K562 (cell line): ENCODE measurements around the gene WBP1. TPM values are rescaled to one million over a fixed set of nuclear protein-coding genes. Genes with fewer than 3 reads are reported as not detected.

ENCODE experiments used
- CBX3 ChIP-seq, 2 experiments: IDR thresholded peaks; 1 replicate in 1 of 2; 2 replicates in 1 of 2; pipeline ENCODE4 v1.6.1; 2012; ENCODE audit warnings: inconsistent platforms in 2 of 2, low read length in 2 of 2, borderline replicate concordance in 1 of 2, control low read depth in 1 of 2
- DDX20 ChIP-seq: fragments of 450-650 bp; IDR thresholded peaks from 2 replicates; pipeline ENCODE4 v1.6.1; 2016; ENCODE audit warnings: missing genetic modification characterization, low read depth, mild to moderate bottlenecking, missing compliant biosample characterization, moderate library complexity
- ETV5 ChIP-seq: sonication (generic); formaldehyde crosslinking; IDR thresholded peaks from 2 replicates; pipeline ENCODE4 v1.4.0; 2020; ENCODE audit warnings: low read depth, mild to moderate bottlenecking, missing genetic modification reagents
- HDAC1 ChIP-seq, 2 experiments: fragments of 450-650 bp; IDR thresholded peaks; 2 replicates each; pipeline ENCODE4 v1.6.1; 2016 to 2017; ENCODE audit warnings: inconsistent platforms in 1 of 2, mild to moderate bottlenecking in 1 of 2, moderate library complexity in 1 of 2
- HIVEP1 ChIP-seq: fragments of 250-450 bp; sonication (Bioruptor Pico); IDR thresholded peaks from 2 replicates; pipeline ENCODE4 v1.4.0; 2020; ENCODE audit warnings: mild to moderate bottlenecking
- ID3 ChIP-seq, 2 experiments: fragments of 250-450 bp in 1 of 2; fragments of 450-650 bp in 1 of 2; sonication (Bioruptor Pico) in 1 of 2; IDR thresholded peaks; 2 replicates each; pipeline versions ENCODE4 v1.6.1 to v1.8.0; 2016 to 2021; ENCODE audit warnings: mild to moderate bottlenecking in 2 of 2, moderate library complexity in 2 of 2, missing compliant biosample characterization in 1 of 2, missing genetic modification characterization in 1 of 2
- ILF3 ChIP-seq: fragments of 450-650 bp; IDR thresholded peaks from 2 replicates; pipeline ENCODE4 v1.6.1; 2018; ENCODE audit warnings: antibody characterized with exemption, mild to moderate bottlenecking, moderate library complexity, borderline replicate concordance
- ILK ChIP-seq: fragments of 450-650 bp; IDR thresholded peaks from 2 replicates; pipeline ENCODE4 v1.6.1; 2016; ENCODE audit warnings: missing genetic modification characterization, low read depth, mild to moderate bottlenecking, missing compliant biosample characterization, moderate library complexity, borderline replicate concordance
- L3MBTL2 ChIP-seq: fragments of 450-650 bp; IDR thresholded peaks from 2 replicates; pipeline ENCODE4 v1.6.1; 2016; ENCODE audit warnings: mild to moderate bottlenecking, moderate library complexity
- MTA3 ChIP-seq: fragments of 450-650 bp; formaldehyde crosslinking; IDR thresholded peaks from 2 replicates; pipeline ENCODE4 v1.6.1; 2017; ENCODE audit warnings: mild to moderate bottlenecking, borderline replicate concordance
- MYBL2 ChIP-seq, 2 experiments: fragments of 450-650 bp in 1 of 2; sonication (generic) in 1 of 2; formaldehyde crosslinking in 1 of 2; IDR thresholded peaks; 2 replicates each; pipeline versions ENCODE4 v1.6.1 to v1.8.1; 2017 to 2022; ENCODE audit warnings: borderline replicate concordance in 1 of 2, inconsistent platforms in 1 of 2, low read depth in 1 of 2, mild to moderate bottlenecking in 1 of 2, missing genetic modification reagents in 1 of 2, moderate library complexity in 1 of 2
- NUFIP1 ChIP-seq: fragments of 450-650 bp; IDR thresholded peaks from 2 replicates; pipeline ENCODE4 v1.6.1; 2018; ENCODE audit not compliant: partially characterized antibody
- RFX1 ChIP-seq: fragments of 450-650 bp; IDR thresholded peaks from 2 replicates; pipeline ENCODE4 v1.6.1; 2016; ENCODE audit warnings: mild to moderate bottlenecking, moderate library complexity
- TCF7 ChIP-seq: sonication (generic); IDR thresholded peaks from 2 replicates; pipeline ENCODE4 v1.6.1; 2016; ENCODE audit warnings: antibody characterized with exemption, borderline replicate concordance
- ZBTB26 ChIP-seq: fragments of 450-650 bp; formaldehyde crosslinking; IDR thresholded peaks from 2 replicates; pipeline ENCODE4 v1.4.0; 2022; ENCODE audit warnings: missing genetic modification characterization
- ZC3H11A ChIP-seq: IDR thresholded peaks from 2 replicates; pipeline ENCODE4 v1.6.1; 2012; ENCODE audit warnings: low read depth, low read length, improper control_type of control experiment
- polyA plus RNA-seq, 8 experiments: library from polyadenylated mRNA; depleted of rRNA in 4 of 8; stranded (reverse) in 5 of 8; unstranded in 3 of 8; fragments of >200 nt; fragmentation: Nextera tagmentation in 2 of 8; fragmentation: Illumina TruSeq in 1 of 8; extraction: Ambion mirVana in 2 of 8; extraction: Trizol in 1 of 8; gene quantifications; 2 replicates each; pipeline versions ENCODE4 v1.2.1 to v1.2.3, GENCODE V29; 2011 to 2014; ENCODE audit warnings: inconsistent platforms in 1 of 8, missing spikeins in 1 of 8
- total RNA-seq, 7 experiments: library from RNA; depleted of rRNA in 6 of 7; stranded (reverse); fragments of >200 nt in 6 of 7; fragmentation: Illumina TruSeq in 2 of 7; extraction: Trizol in 2 of 7; gene quantifications; 2 replicates each; pipeline versions ENCODE4 v1.2.1 to v1.2.3, GENCODE V29; 2011 to 2021; ENCODE audit warnings: low replicate concordance in 1 of 7
- TF ChIP-seq, protein P1 (sequence below): sonication (generic); formaldehyde crosslinking; IDR thresholded peaks from 2 replicates; pipeline ENCODE4 v1.8.0; 2023; ENCODE audit warnings: mild to moderate bottlenecking, missing genetic modification reagents
- TF ChIP-seq, protein P2 (sequence below): IDR thresholded peaks from 3 replicates; pipeline ENCODE4 v1.6.1; 2011; ENCODE audit warnings: borderline replicate concordance, mild to moderate bottlenecking; ENCODE audit not compliant: insufficient read length, insufficient read depth

The WBP1 gene
- total and polyA plus RNA-seq, 9 of the 15 experiments (the other 6 are each of a cell fraction or from before 2014, with no cell fraction given) = 1.9 to 27.7 (median 14.2) TPM

GRCh38 chr2:74454654-74455511, 3.4 kb upstream of the WBP1 start, which contains the start of gene INO80B (continued):
- peak in 1 of 2 experiments; percentile 97; a peak in 2 of 3 replicates for TF ChIP-seq CBX3 (IDR thresholded peaks at IDR 0.05; ENCODE audit: borderline replicate concordance in 1 of 2, low read length in 2 of 2)
- no peak for TF ChIP-seq NUFIP1
- TF ChIP-seq, protein P1, sequence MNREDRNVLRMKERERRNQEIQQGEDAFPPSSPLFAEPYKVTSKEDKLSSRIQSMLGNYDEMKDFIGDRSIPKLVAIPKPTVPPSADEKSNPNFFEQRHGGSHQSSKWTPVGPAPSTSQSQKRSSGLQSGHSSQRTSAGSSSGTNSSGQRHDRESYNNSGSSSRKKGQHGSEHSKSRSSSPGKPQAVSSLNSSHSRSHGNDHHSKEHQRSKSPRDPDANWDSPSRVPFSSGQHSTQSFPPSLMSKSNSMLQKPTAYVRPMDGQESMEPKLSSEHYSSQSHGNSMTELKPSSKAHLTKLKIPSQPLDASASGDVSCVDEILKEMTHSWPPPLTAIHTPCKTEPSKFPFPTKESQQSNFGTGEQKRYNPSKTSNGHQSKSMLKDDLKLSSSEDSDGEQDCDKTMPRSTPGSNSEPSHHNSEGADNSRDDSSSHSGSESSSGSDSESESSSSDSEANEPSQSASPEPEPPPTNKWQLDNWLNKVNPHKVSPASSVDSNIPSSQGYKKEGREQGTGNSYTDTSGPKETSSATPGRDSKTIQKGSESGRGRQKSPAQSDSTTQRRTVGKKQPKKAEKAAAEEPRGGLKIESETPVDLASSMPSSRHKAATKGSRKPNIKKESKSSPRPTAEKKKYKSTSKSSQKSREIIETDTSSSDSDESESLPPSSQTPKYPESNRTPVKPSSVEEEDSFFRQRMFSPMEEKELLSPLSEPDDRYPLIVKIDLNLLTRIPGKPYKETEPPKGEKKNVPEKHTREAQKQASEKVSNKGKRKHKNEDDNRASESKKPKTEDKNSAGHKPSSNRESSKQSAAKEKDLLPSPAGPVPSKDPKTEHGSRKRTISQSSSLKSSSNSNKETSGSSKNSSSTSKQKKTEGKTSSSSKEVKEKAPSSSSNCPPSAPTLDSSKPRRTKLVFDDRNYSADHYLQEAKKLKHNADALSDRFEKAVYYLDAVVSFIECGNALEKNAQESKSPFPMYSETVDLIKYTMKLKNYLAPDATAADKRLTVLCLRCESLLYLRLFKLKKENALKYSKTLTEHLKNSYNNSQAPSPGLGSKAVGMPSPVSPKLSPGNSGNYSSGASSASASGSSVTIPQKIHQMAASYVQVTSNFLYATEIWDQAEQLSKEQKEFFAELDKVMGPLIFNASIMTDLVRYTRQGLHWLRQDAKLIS (CRISPR knock-in tag) = peak; percentile 88; the same call in 1 of the 2 replicates
- peak; percentile 97 for TF ChIP-seq RFX1
- peak; percentile 88; the same call in 1 of the 2 replicates for TF ChIP-seq MTA3
- peak; percentile 75 for TF ChIP-seq ETV5 (CRISPR knock-in tag)
- peak; percentile 61; the same call in 1 of the 2 replicates for TF ChIP-seq HIVEP1 (CRISPR knock-in tag)
- no peak for TF ChIP-seq ID3 (CRISPR knock-in tag; IDR thresholded peaks at IDR 0.05)
- 0 out of 2 replicates have a peak, but pooled peaks have one; percentile 43 for TF ChIP-seq ID3 (tag; IDR thresholded peaks at IDR 0.05)
- TF ChIP-seq L3MBTL2 = peak; percentile 71
- TF ChIP-seq ZC3H11A = peak; percentile 89
- no peak for TF ChIP-seq ILF3
- TF ChIP-seq TCF7 = peak; percentile 91
- TF ChIP-seq ILK (tag) = no peak
- TF ChIP-seq HDAC1 (IDR thresholded peaks at IDR 0.05) = peak; percentile 75 to 98; a peak in 3 of 4 replicates
- TF ChIP-seq MYBL2 (IDR thresholded peaks at IDR 0.05; ENCODE audit: low read depth) = no peak
- TF ChIP-seq MYBL2 (CRISPR knock-in tag; IDR thresholded peaks at IDR 0.05; ENCODE audit: borderline replicate concordance) = no peak
- TF ChIP-seq DDX20 = no peak
- TF ChIP-seq ZBTB26 = no peak
- TF ChIP-seq, protein P2, sequence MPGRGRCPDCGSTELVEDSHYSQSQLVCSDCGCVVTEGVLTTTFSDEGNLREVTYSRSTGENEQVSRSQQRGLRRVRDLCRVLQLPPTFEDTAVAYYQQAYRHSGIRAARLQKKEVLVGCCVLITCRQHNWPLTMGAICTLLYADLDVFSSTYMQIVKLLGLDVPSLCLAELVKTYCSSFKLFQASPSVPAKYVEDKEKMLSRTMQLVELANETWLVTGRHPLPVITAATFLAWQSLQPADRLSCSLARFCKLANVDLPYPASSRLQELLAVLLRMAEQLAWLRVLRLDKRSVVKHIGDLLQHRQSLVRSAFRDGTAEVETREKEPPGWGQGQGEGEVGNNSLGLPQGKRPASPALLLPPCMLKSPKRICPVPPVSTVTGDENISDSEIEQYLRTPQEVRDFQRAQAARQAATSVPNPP = no peak
